Stomach (tissue), 9 donors: ENCODE measurements around the gene ABAT. TPM values are rescaled to one million over a fixed set of nuclear protein-coding genes. Genes with fewer than 3 reads are reported as not detected.

ENCODE experiments used
- DNase-seq, 2 donors: peaks; one replicate each; pipeline versions ENCODE4 v3.0.0 to v3.0.0-alpha.2; 2013 to 2019
- H3K27ac ChIP-seq, 5 donors: fragments of 200-600 bp in 4 of 5; sonication (generic) in 4 of 5; one replicate each; pipeline ENCODE4 v1.5.1; 2013 to 2019; ENCODE audit warnings: mild to moderate bottlenecking in 1 of 5, moderate library complexity in 1 of 5
- H3K27me3 ChIP-seq, 3 donors: fragments of 200-600 bp; sonication (generic); one replicate each; pipeline ENCODE4 v1.5.1; 2017 to 2019; ENCODE audit warnings: mixed run types in 1 of 3
- H3K36me3 ChIP-seq, 4 donors: fragments of 200-600 bp; sonication (generic); 1 replicate in 3 of 4; 2 replicates in 1 of 4; pipeline ENCODE4 v1.5.1; 2016 to 2019
- H3K4me1 ChIP-seq, 4 donors: fragments of 200-600 bp; sonication (generic); one replicate each; pipeline ENCODE4 v1.5.1; 2016 to 2019
- H3K4me3 ChIP-seq, 4 donors: fragments of 200-600 bp; sonication (generic) in 3 of 4; one replicate each; pipeline ENCODE4 v1.5.1; 2016 to 2019; ENCODE audit warnings: mild to moderate bottlenecking in 1 of 4
- H3K9me3 ChIP-seq, 4 donors: fragments of 200-600 bp; sonication (generic); one replicate each; pipeline ENCODE4 v1.5.1; 2016 to 2019
- EP300 ChIP-seq: sonication (generic); formaldehyde crosslinking; IDR thresholded peaks from one replicate; pipeline ENCODE4 v1.6.1; 2017; ENCODE audit warnings: antibody characterized with exemption
- POLR2A ChIP-seq, 4 donors: fragments of 450-650 bp; IDR thresholded peaks; one replicate each; pipeline ENCODE4 v1.6.1; 2016; ENCODE audit warnings: antibody characterized with exemption in 4 of 4, control low read depth in 2 of 4, mild to moderate bottlenecking in 1 of 4, moderate library complexity in 1 of 4
- POLR2AphosphoS5 ChIP-seq, 3 donors: sonication (generic); formaldehyde crosslinking; IDR thresholded peaks; one replicate each; pipeline ENCODE4 v1.6.1; 2016; ENCODE audit warnings: antibody characterized with exemption in 3 of 3
- WGBS, 5 donors: extraction: QIAGEN DNeasy Blood & Tissue Kit in 3 of 5; methylation state at CpG; one replicate each; pipeline versions ENCODE4 v1.1.5 to v1.1.7; 2013 to 2018; 5-methylcytosine and 5-hydroxymethylcytosine counted together
- intact Hi-C: fragments of 100-400 bp; cut with DNase I; formaldehyde crosslinking; loops from one replicate; pipeline ENCODE4 v1.15.1; 2023; ENCODE audit warnings: low total_unique reads
- polyA plus RNA-seq, 3 donors: library from polyadenylated mRNA; stranded (reverse); fragments of 200-250 nt; gene quantifications; one replicate each; pipeline ENCODE4 v1.2.3, GENCODE V29; 2013
- small RNA-seq, 4 donors: library from RNA; depleted of rRNA; stranded (forward); fragments of <200 nt; gene quantifications; one replicate each; pipeline ENCODE3, GENCODE V24; 2016
- total RNA-seq, 5 donors: library from RNA; depleted of rRNA; stranded (reverse); fragments of >200 nt; gene quantifications; one replicate each; pipeline versions ENCODE4 v1.1.0 to v1.2.3, GENCODE V29; 2014 to 2016
- TF ChIP-seq, protein P1 (sequence below), 7 experiments: fragments of 450-650 bp in 4 of 7; fragments of 200-600 bp in 3 of 7; sonication (generic) in 3 of 7; IDR thresholded peaks; one replicate each; pipeline ENCODE4 v1.5.1; 2016 to 2019; ENCODE audit warnings: antibody characterized with exemption in 7 of 7, control low read depth in 2 of 7, mild to moderate bottlenecking in 1 of 7
- donor health status: healthy with polysubstance abuse.
- donor health status: Bipolar disorder and iron deficiency.
- donor health status: healthy.

ABAT gene
- total and polyA plus RNA-seq, 8 donors = 2.9 to 10.3 (median 5.3) TPM

DNA sequence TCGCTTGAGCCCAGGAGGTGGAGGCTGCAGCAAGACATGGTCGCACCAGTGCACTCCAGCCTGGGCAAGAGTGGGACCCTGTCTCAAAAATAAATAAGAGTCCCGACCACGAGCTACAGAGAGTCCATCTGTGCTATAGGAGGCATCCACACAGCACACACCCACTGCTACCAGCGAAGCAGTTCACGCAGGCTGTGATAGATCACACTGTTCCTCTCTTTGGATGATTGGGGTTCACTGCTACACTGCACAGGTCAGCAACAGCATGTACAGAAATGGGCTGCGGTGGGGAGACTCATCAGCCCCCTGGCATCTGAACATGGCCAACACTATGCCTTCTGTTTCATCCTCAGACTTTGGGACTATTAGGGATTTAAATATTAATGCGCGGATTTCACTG, 157.0 kb downstream of the ABAT start:
- no peak for DNase-seq
- WGBS, 5 donors = 81 to 94% (median 90%) methylated on average over 9 of the region's 9 CpGs
- intact Hi-C loops = no loop called here
- Histone ChIP-seq H3K36me3 (peaks cover 23 to 49% (median 41%) of the 10 kb centered on the region in 4 donors), H3K4me3 (no peak overlapping the region), H3K9me3 (no peaks in the 10 kb centered on the region), H3K4me1 (peaks cover 0 to 6% (median 2%) of the 10 kb centered on the region in 4 donors), H3K27me3 (no peaks in the 10 kb centered on the region), H3K27ac (no peak overlapping the region)
- no peak for TF ChIP-seq POLR2A (IDR thresholded peaks at IDR 0.05)

GRCh38 chr16:8831871-8832716, 157.7 kb downstream of the ABAT start:
- Histone ChIP-seq H3K9me3 (no peaks in the 10 kb centered on the region), H3K27ac (no peak overlapping the region), H3K36me3 (peaks cover 23 to 47% (median 41%) of the 10 kb centered on the region in 4 donors), H3K4me1 (peaks cover 0 to 6% (median 3%) of the 10 kb centered on the region in 4 donors), H3K4me3 (no peak overlapping the region), H3K27me3 (no peaks in the 10 kb centered on the region)
- intact Hi-C loops = no loop called here
- WGBS, 5 donors = 83 to 89% (median 85%) methylated on average over 18 of the region's 18 CpGs
- TF ChIP-seq, protein P1, sequence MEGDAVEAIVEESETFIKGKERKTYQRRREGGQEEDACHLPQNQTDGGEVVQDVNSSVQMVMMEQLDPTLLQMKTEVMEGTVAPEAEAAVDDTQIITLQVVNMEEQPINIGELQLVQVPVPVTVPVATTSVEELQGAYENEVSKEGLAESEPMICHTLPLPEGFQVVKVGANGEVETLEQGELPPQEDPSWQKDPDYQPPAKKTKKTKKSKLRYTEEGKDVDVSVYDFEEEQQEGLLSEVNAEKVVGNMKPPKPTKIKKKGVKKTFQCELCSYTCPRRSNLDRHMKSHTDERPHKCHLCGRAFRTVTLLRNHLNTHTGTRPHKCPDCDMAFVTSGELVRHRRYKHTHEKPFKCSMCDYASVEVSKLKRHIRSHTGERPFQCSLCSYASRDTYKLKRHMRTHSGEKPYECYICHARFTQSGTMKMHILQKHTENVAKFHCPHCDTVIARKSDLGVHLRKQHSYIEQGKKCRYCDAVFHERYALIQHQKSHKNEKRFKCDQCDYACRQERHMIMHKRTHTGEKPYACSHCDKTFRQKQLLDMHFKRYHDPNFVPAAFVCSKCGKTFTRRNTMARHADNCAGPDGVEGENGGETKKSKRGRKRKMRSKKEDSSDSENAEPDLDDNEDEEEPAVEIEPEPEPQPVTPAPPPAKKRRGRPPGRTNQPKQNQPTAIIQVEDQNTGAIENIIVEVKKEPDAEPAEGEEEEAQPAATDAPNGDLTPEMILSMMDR (IDR thresholded peaks at IDR 0.05) = no peak
- no peak for TF ChIP-seq POLR2AphosphoS5 (IDR thresholded peaks at IDR 0.05)
- no peak for TF ChIP-seq POLR2A (IDR thresholded peaks at IDR 0.05)
- TF ChIP-seq EP300 = no peak
- no peak for DNase-seq

GRCh38 chr16:8832717-8833105, 158.3 kb downstream of the ABAT start:
- no peaks in the 10 kb centered on the region for H3K27me3 ChIP-seq
- 77 to 89% (median 83%) methylated on average over 16 of the region's 16 CpGs for WGBS, 5 donors
- intact Hi-C loops = no loop called here
- TF ChIP-seq, protein P1 (IDR thresholded peaks at IDR 0.05) = no peak
- TF ChIP-seq EP300 (no peak), POLR2A (IDR thresholded peaks at IDR 0.05) (no peak), POLR2AphosphoS5 (IDR thresholded peaks at IDR 0.05) (no peak)
- H3K27ac ChIP-seq = no peak overlapping the region
- DNase-seq = no peak
- H3K4me1 ChIP-seq = peaks cover 0 to 6% (median 5%) of the 10 kb centered on the region in 4 donors
- peaks cover 23 to 45% (median 41%) of the 10 kb centered on the region in 4 donors for H3K36me3 ChIP-seq
- no peaks in the 10 kb centered on the region for H3K9me3 ChIP-seq
- H3K4me3 ChIP-seq = no peak overlapping the region

Small RNA genes within 50 kb of the gene (small RNA-seq; reads per million reads assigned to genes)
- gene AC007224.1 (0 reads per million in 4 donors), gene RN7SL743P (0 reads per million in 4 donors), gene RNU7-63P (0 reads per million in 4 donors)

Other genes with a start within 250 kb of the ABAT start
- not detected for gene TMEM114, start 84.1 kb upstream of the ABAT start, total RNA-seq
- not detected for gene TMEM114, start 84.1 kb upstream of the ABAT start, polyA plus RNA-seq
- gene METTL22, start 52.9 kb upstream of the ABAT start, total RNA-seq = 100 to 1,000 TPM in 2 of 5 donors, 10 to 100 TPM in 2, 1 to 10 TPM in 1; 8.8 to 186 (median 53.2) TPM
- gene METTL22, start 52.9 kb upstream of the ABAT start, polyA plus RNA-seq = 10 to 100 TPM; 17.9 to 23.5 (median 23.3) TPM
- gene TMEM186, start 123.0 kb downstream of the ABAT start, total RNA-seq = 10 to 100 TPM in 1 of 5 donors, 1 to 10 TPM in 3, not detected in 1; 5.3 to 12.9 (median 8.1) TPM
- 10 to 100 TPM in 1 of 3 donors, 1 to 10 TPM in 2; 5.3 to 10.4 (median 6.3) TPM for gene TMEM186, start 123.0 kb downstream of the ABAT start, polyA plus RNA-seq
- gene PMM2, start 123.2 kb downstream of the ABAT start, total RNA-seq = 10 to 100 TPM; 36.8 to 89.3 (median 51.8) TPM
- gene PMM2, start 123.2 kb downstream of the ABAT start, polyA plus RNA-seq = 10 to 100 TPM; 15.1 to 27.2 (median 16.8) TPM
- 10 to 100 TPM in 4 of 5 donors, 1 to 10 TPM in 1; 2.0 to 78.6 (median 36.4) TPM for gene CARHSP1, start 194.4 kb downstream of the ABAT start, total RNA-seq
- gene CARHSP1, start 194.4 kb downstream of the ABAT start, polyA plus RNA-seq = 100 to 1,000 TPM in 2 of 3 donors, 10 to 100 TPM in 1; 95.5 to 190 (median 149) TPM
- gene LITAFD, start 207.7 kb downstream of the ABAT start, total RNA-seq = not detected
- not detected for gene LITAFD, start 207.7 kb downstream of the ABAT start, polyA plus RNA-seq